Upper lobe of left lung (tissue), 4 donors: ENCODE data around the gene ATG7.

Source experiments
- POLR2AphosphoS5 ChIP-seq, 2 donors: sonication (generic); formaldehyde crosslinking; IDR thresholded peaks; one replicate each; pipeline ENCODE4 v1.5.1; 2017; ENCODE audit warnings: antibody characterized with exemption in 2 of 2
- TF ChIP-seq, protein P1 (sequence below), 6 experiments: fragments of 450-650 bp in 4 of 6; fragments of 200-600 bp in 2 of 6; sonication (generic) in 2 of 6; IDR thresholded peaks; one replicate each; pipeline ENCODE4 v1.5.1; 2016 to 2019; ENCODE audit warnings: antibody characterized with exemption in 6 of 6

DNA sequence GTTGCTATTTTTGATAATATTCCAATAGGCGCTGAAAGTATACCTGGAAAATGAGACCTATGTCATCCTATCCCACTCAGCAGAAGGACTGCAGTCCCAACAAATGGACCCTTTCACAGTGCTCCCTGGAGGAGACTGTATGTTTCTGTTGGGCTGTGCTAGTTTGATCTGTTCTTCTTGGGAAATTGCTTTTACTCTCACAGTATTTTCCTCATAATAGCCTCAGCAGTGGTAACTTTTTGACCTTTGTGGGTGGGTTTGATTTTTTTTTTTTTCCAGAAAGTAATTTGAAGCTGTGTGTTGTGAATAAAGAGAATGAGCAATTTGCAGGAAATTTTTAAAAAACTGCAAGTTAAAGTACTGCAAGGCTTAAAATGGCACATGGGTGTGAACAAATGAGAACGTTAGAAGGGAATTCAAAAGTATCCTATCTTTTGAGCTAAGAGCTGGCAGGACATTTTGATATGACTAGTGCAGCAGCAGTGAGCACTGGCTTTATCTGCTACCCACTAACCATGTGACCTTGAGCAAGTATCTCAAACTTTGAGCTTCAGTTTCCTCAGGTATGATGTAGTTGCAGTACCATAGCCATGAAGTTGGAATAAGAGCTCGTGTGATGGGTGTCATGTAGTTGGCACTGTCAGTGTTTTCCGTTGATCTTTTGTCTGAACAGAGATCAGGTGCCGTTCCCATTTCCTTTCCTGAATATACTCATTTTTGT lies 118.4 kb downstream of the ATG7 start:
- TF ChIP-seq, protein P1, sequence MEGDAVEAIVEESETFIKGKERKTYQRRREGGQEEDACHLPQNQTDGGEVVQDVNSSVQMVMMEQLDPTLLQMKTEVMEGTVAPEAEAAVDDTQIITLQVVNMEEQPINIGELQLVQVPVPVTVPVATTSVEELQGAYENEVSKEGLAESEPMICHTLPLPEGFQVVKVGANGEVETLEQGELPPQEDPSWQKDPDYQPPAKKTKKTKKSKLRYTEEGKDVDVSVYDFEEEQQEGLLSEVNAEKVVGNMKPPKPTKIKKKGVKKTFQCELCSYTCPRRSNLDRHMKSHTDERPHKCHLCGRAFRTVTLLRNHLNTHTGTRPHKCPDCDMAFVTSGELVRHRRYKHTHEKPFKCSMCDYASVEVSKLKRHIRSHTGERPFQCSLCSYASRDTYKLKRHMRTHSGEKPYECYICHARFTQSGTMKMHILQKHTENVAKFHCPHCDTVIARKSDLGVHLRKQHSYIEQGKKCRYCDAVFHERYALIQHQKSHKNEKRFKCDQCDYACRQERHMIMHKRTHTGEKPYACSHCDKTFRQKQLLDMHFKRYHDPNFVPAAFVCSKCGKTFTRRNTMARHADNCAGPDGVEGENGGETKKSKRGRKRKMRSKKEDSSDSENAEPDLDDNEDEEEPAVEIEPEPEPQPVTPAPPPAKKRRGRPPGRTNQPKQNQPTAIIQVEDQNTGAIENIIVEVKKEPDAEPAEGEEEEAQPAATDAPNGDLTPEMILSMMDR (IDR thresholded peaks at IDR 0.05) = no peak
- no peak for TF ChIP-seq POLR2AphosphoS5 (IDR thresholded peaks at IDR 0.05)
